ENCODE measurements around the gene SPATA6L.
A peak's percentile ranks its signal among the peaks of the same experiment; 100 is the strongest.

Gene SPATA6L

DNA sequence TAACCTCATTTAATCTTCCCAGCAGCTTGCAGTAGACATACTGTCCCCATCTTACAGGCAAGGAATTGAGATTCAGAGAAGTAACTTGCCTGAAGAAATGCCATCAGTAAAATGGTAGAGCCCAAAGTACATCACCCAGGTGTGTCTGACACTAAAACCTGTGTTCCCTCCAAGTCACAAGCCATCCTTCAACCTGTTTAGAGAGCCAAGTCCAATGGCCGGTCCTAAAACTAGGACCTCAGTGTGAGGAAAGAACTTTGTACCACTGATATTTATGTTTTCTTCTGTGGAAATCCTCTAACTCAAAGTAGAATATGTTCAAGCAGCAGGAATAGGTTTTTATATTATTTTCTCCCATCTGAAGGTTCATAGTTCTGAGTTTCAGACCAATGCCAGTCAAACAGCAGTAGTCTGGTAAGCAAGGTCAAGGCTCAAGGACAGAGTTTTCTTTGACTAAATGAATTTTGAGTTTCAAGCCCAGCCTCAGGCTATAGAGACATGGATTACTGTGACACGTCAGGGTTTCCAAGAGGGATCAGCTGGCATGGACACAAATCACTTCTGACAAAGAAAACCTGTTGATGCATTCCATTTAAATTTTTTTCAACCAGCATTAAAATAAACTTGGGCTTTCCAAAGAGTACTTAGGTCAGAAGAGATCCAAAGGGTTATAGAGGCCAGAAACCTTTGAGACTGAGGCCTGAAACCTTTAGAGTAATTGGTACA lies 85.1 kb downstream of the SPATA6L start:
- DNase-seq = no peak

GRCh38 chr9:4579001-4579400 lies 87.3 kb downstream of the SPATA6L start:
- DNase-seq = no peak

- no peak for DNase-seq
Observed at GRCh38 chr9:4576448-4576847, 89.8 kb downstream of the SPATA6L start.

- no peak for DNase-seq
Observed at GRCh38 chr9:4575997-4576396, 90.3 kb downstream of the SPATA6L start.

- no peak for DNase-seq
Observed at GRCh38 chr9:4574657-4575243, 91.5 kb downstream of the SPATA6L start.

GRCh38 chr9:4573634-4574389 lies 92.5 kb downstream of the SPATA6L start:
- DNase-seq = peak; percentile 82

GRCh38 chr9:4573176-4573575 lies 93.1 kb downstream of the SPATA6L start:
- DNase-seq = peak; percentile 5

DNA sequence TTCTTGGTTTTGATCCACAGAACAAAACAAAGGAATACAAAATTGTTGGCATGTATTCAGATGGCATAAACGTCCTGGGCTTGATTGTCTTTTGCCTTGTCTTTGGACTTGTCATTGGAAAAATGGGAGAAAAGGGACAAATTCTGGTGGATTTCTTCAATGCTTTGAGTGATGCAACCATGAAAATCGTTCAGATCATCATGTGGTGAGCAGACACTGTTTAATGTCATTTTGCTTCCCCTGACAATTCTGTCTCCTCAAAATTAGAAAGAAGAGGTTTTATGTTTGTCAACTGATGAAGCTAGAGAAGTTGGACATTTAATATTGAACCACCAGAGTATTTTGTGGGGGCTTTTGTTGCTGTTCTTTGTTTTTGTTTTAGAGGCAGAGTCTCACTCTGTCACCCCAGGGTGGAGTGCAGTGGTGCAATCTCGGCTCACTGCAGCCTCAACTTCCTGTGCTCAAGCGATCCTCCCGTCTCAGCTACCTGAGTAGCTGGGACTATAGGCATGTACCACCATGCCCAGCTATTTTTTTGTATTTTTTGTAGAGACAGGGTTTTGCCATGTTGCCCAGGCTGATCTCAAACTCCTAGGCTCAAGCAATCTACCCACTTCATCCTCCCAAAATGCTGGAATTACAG lies 94.0 kb downstream of the SPATA6L start:
- no peak for DNase-seq

DNA sequence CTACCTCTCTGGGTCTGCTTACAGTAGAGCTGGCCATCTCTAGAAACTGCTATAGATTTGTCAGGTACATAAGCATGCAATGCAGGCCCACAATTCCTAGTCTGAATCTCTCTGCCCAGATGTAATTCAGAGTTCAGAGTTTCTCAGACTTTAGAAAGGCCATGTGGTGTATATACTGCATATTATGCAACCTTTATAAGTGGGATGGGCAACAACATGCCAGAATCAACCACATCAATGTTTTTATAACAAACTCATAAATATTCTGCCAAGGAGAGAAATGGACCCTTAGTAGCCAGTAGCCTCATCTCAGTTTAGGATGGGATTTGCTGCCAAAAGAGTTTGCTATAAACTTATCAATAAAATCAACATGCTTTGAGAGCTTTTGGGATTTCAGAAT lies 97.2 kb downstream of the SPATA6L start:
- no peak for DNase-seq

DNA sequence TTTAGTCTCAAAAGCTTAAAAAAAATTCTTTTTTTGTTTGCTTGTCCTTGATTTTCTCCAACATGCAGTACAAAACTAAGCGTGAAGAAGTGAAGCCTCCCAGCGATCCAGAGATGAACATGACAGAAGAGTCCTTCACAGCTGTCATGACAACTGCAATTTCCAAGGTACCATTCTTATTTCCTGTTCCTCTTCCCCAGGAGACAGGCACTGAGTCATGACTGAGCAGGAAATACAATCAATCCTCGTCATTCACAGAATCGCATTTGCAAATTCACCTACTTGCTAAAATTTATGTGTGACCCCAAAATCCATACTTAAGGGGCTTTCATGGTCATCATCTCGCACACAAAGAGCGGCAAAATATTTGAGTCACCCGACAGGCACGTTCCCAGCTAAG lies 98.7 kb downstream of the SPATA6L start:
- DNase-seq = no peak

DNA sequence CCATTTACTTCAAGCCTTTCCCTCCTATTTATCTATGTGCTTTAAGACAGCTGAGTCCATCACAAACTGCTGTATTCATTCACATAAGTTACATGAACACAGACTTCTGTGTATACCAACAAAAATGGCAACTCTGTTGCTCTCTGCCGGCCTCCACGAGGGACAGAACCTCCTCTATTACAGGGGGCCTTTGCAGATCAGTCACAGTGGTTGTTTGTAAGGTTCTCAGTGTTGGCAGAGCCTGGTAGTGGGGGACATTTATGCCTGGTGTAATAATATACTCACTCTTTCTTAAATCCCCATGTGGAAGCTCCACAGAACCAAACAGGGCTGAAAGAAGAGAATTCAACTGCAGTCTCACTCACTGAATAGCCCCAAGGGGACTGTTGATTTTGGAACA lies 99.5 kb downstream of the SPATA6L start:
- DNase-seq = no peak

DNA sequence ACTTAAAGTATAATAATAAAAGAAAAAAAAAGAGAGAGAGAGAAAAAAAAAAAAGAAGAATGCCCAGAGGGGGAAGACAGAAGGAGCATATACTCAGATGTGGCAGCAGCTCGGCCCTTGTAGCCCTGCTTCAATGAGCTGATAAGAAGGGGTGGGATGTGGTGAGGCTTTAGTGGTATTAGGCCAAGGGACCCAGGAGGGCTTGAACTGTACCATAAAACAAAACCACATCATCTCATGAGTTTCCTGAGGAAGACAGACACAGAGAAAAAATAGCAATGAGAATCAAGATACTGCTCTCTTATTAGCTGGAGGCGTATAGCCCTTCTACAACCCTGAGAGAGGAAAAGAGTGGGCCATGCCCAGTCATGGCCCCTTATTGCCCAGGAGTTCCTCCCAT lies 103.2 kb downstream of the SPATA6L start:
- DNase-seq = no peak

- no peak for DNase-seq
Observed at GRCh38 chr9:4559261-4560182, 106.8 kb downstream of the SPATA6L start.

DNA sequence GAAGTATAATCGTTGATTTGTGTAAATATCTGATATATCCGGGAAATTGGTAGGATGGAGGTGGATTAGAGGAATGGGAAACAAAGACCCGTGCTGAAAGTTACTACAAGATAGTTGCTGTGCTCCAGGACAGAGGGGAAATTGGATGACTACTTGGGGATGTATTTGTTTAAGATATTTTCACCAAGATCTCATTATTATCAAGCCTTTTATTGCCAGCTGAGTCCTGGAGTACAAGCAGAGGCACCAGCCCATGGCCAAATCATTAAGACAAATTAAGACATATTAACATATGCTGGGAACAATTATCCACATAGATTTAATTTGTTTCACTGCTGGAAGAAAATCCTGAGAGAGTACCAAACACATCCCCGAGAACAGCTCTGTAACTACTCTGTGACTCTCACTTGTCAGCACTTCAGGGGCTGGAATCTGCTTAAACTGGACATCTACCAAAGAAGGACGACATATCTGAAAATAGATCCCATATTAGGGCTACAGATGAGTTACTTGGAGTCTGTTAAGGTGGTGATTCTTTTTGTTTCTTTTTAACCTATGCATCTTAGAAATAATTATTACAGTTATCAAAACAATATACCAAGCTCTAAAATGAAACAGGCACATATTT lies 107.8 kb downstream of the SPATA6L start:
- DNase-seq = no peak

GRCh38 chr9:4555236-4555635 lies 111.0 kb downstream of the SPATA6L start:
- DNase-seq = peak; percentile 68

DNA sequence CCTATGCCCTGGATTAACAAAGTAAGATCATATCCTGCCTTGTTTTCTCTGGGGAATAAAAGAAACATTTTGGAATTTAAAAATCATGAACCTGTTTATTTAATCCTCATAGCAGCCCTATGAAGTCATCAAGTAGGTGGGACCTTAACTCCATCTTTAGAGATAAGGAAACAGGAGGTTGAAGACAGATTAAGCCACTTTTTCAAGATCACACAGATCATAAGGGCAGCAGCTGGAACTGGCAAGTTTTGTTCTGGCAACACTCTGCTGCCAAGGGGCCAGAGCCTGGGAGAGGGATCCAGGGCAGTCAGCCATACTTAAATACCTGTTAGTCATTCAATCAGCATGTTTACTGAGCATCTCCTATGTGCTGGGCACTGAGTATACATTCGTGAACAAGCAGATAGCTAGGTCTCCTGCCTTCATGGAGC lies 112.3 kb downstream of the SPATA6L start:
- no peak for DNase-seq

GRCh38 chr9:4550777-4551484 lies 115.3 kb downstream of the SPATA6L start:
- no peak for DNase-seq

- no peak for DNase-seq
Observed at GRCh38 chr9:4549751-4550295, 116.5 kb downstream of the SPATA6L start.

- no peak for DNase-seq
Observed at GRCh38 chr9:4548811-4549725, 117.2 kb downstream of the SPATA6L start.
